ENCODE results near the gene SH3BP5L. TPM values are rescaled to one million over a fixed set of nuclear protein-coding genes. Genes with fewer than 3 reads are reported as not detected.

SH3BP5L gene
- total and polyA plus RNA-seq, 2 of the 13 experiments (the other 11 are each of a cell fraction or from before 2014, with no cell fraction given) = 10.3 to 14.9 TPM

DNA sequence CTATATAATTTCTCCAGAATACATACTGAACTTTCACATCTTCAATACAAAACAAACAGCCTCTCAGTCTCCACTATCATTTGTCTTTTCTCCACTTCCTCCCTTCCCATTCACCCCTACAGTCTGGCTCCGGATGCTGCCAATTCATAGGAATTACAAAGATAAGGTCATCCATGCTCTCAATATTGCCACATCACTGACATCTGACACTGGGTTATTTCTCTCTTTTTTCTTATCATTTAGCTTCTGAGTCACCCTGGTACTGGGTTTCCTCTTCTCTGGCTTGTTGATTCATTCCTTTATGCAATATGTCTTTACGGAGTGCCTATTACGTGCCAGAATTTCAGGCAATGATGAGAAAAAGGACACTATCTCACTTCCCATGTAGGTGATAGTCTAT lies 3.1 kb upstream of the SH3BP5L start (continued):
- TF ChIP-seq, protein P1, sequence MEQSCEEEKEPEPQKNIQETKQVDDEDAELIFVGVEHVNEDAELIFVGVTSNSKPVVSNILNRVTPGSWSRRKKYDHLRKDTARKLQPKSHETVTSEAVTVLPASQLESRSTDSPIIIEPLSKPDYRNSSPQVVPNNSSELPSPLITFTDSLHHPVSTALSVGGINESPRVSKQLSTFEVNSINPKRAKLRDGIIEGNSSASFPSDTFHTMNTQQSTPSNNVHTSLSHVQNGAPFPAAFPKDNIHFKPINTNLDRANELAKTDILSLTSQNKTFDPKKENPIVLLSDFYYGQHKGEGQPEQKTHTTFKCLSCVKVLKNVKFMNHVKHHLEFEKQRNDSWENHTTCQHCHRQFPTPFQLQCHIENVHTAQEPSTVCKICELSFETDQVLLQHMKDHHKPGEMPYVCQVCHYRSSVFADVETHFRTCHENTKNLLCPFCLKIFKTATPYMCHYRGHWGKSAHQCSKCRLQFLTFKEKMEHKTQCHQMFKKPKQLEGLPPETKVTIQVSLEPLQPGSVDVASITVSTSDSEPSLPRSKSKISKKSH (CRISPR knock-in tag; IDR thresholded peaks at IDR 0.05; ENCODE audit: borderline replicate concordance) = no peak

DNA sequence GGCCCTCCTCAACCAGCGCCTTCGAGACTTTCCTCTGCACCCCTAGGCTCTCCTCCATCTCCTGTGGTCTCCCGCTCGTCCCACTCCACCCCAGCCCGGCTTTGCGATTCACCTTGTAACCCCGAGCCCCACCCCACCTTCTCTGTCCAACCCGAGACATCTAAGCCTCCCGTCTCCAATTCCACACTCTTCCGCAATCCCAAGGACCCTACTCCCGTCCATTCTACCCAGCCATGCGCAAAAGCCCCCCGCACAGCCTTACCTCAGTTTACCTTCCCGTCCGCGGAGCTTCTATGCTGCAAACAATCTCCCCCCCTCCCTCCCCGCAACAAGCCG lies 174 bp downstream of the SH3BP5L start:
- H3K4me2 ChIP-seq (ENCODE audit: low read depth, low read length) = peak overlapping the region; percentile 96
- H3K27ac ChIP-seq (ENCODE audit: extremely low read length, insufficient read depth, low read length) = peak overlapping the region; percentile 99
- peak; percentile 11 for ATAC-seq
- POLR2A ChIA-PET = interaction anchor here (0.9 to 5.6 kb wide), 7 partner anchors 13 to 80 kb away, joined by 3 to 108 read pairs (median 7); partner anchors contain the start of genes PGBD2, ZNF672 and ZNF692
- BruUV-seq (replicated peaks) = no TSS peak
- peak overlapping the region; percentile 96 for H2AFZ ChIP-seq (ENCODE audit: low read length)
- WGBS (ENCODE audit: low lambda C conversion rate) = 2% methylated on average over 18 of the region's 18 CpGs
- no peak for DNase-seq (ENCODE audit: low spot score)
- CTCF ChIA-PET (ENCODE audit: low intra/inter-chr PET ratio, low total read pairs) = no interaction called here
- no peak for FAIRE-seq
- no peaks in the 10 kb centered on the region for H3K9me3 ChIP-seq (ENCODE audit: low read length)
- H3K36me3 ChIP-seq (replicated peaks in 1 of 2; ENCODE audit: control insufficient read depth in 1 of 2, insufficient read depth in 2 of 2, low read length in 2 of 2) = peaks cover 0 to 22% of the 10 kb centered on the region in 2 experiments; a peak in 4 of 5 replicates
- no peaks in the 10 kb centered on the region; a peak in 1 of 5 replicates for H3K27me3 ChIP-seq (ENCODE audit: control insufficient read depth in 1 of 2, insufficient read depth in 2 of 2, low read length in 2 of 2)
- intact Hi-C loops (cut with micrococcal nuclease; ENCODE audit: unreplicated experiment) = loop anchor here (2.0 kb wide), 1 partner anchor 47 kb away; no protein-coding TSS in a partner anchor
- in situ Hi-C loops (cut with HindIII; ENCODE audit: extremely low pct_ligation_motif_present, low pct_unique_long_range_greater_than_20kb) = no loop called here
- peaks cover 75% of the 10 kb centered on the region for H3K4me1 ChIP-seq (ENCODE audit: insufficient read depth, low read length)
- H3K79me2 ChIP-seq (ENCODE audit: insufficient read depth, low read length) = peaks cover 37% of the 10 kb centered on the region
- H3K9ac ChIP-seq (ENCODE audit: insufficient read depth, low read depth, low read length) = peak overlapping the region; percentile 94
- no peaks in the 10 kb centered on the region for H4K20me1 ChIP-seq (ENCODE audit: insufficient read depth, low read length)
- peak overlapping the region; percentile 71 to 92 (median 81) for H3K4me3 ChIP-seq (replicated peaks in 1 of 3; ENCODE audit: insufficient read depth in 1 of 3, low read depth in 2 of 3, low read length in 3 of 3)
- TF ChIP-seq RORA (CRISPR knock-in tag; IDR thresholded peaks at IDR 0.05) (no peak), ZNF766 (CRISPR knock-in tag; IDR thresholded peaks at IDR 0.05; ENCODE audit: borderline replicate concordance) (no peak), MYNN (CRISPR knock-in tag; IDR thresholded peaks at IDR 0.05; ENCODE audit: low read depth) (no peak), HOXA5 (CRISPR knock-in tag; IDR thresholded peaks at IDR 0.05) (no peak), POLR2A (IDR thresholded peaks at IDR 0.05; ENCODE audit: insufficient read depth in 1 of 2, low read depth in 2 of 2, low read length in 2 of 2) (peak in 1 of 2 experiments; percentile 54; a peak in 2 of 4 replicates), PCBP1 (IDR thresholded peaks at IDR 0.05; ENCODE audit: borderline replicate concordance, low read depth, low read length) (no peak), KLF12 (CRISPR knock-in tag; IDR thresholded peaks at IDR 0.05; ENCODE audit: borderline replicate concordance) (no peak), ZBTB7A (CRISPR knock-in tag; IDR thresholded peaks at IDR 0.05) (no peak), ARNTL (CRISPR knock-in tag; IDR thresholded peaks at IDR 0.05) (no peak; the same call in 1 of the 2 replicates), ZNF446 (CRISPR knock-in tag; IDR thresholded peaks at IDR 0.05) (no peak), AGO2 (optimal IDR thresholded peaks at IDR 0.05; ENCODE audit: low read depth, low read length) (no peak), ZNF780A (CRISPR knock-in tag; IDR thresholded peaks at IDR 0.05) (no peak), ZNF296 (CRISPR knock-in tag; conservative IDR thresholded peaks at IDR 0.05) (no peak), SALL1 (CRISPR knock-in tag; IDR thresholded peaks at IDR 0.05) (0 out of 2 replicates have a peak, but pooled peaks have one; percentile 12), KAT8 (CRISPR knock-in tag; IDR thresholded peaks at IDR 0.05) (no peak)
- TF ChIP-seq, protein P2, sequence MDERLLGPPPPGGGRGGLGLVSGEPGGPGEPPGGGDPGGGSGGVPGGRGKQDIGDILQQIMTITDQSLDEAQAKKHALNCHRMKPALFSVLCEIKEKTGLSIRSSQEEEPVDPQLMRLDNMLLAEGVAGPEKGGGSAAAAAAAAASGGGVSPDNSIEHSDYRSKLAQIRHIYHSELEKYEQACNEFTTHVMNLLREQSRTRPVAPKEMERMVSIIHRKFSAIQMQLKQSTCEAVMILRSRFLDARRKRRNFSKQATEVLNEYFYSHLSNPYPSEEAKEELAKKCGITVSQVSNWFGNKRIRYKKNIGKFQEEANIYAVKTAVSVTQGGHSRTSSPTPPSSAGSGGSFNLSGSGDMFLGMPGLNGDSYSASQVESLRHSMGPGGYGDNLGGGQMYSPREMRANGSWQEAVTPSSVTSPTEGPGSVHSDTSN (CRISPR knock-in tag; IDR thresholded peaks at IDR 0.05) = no peak
- TF ChIP-seq, protein P3, sequence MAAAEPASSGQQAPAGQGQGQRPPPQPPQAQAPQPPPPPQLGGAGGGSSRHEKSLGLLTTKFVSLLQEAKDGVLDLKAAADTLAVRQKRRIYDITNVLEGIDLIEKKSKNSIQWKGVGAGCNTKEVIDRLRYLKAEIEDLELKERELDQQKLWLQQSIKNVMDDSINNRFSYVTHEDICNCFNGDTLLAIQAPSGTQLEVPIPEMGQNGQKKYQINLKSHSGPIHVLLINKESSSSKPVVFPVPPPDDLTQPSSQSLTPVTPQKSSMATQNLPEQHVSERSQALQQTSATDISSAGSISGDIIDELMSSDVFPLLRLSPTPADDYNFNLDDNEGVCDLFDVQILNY (CRISPR knock-in tag; conservative IDR thresholded peaks at IDR 0.05) = 0 out of 2 replicates have a peak, but pooled peaks have one; percentile 27
- TF ChIP-seq, protein P4, sequence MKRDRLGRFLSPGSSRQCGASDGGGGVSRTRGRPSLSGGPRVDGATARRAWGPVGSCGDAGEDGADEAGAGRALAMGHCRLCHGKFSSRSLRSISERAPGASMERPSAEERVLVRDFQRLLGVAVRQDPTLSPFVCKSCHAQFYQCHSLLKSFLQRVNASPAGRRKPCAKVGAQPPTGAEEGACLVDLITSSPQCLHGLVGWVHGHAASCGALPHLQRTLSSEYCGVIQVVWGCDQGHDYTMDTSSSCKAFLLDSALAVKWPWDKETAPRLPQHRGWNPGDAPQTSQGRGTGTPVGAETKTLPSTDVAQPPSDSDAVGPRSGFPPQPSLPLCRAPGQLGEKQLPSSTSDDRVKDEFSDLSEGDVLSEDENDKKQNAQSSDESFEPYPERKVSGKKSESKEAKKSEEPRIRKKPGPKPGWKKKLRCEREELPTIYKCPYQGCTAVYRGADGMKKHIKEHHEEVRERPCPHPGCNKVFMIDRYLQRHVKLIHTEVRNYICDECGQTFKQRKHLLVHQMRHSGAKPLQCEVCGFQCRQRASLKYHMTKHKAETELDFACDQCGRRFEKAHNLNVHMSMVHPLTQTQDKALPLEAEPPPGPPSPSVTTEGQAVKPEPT (CRISPR knock-in tag; IDR thresholded peaks at IDR 0.05; ENCODE audit: low read depth) = no peak
